ENCODE data around the gene DNLZ. TPM values are rescaled to one million over a fixed set of nuclear protein-coding genes. Genes with fewer than 3 reads are reported as not detected.
A peak's percentile ranks its signal among the peaks of the same experiment; 100 is the strongest.
"Not testable (repeated sequence)": the region's sequence is repeated elsewhere in the genome, so short reads cannot be mapped to it uniquely, and the experiment has no call there.

Gene DNLZ
- total and polyA plus RNA-seq, 7 donors: 8.4 to 41.9 (median 19.7) TPM

DNA sequence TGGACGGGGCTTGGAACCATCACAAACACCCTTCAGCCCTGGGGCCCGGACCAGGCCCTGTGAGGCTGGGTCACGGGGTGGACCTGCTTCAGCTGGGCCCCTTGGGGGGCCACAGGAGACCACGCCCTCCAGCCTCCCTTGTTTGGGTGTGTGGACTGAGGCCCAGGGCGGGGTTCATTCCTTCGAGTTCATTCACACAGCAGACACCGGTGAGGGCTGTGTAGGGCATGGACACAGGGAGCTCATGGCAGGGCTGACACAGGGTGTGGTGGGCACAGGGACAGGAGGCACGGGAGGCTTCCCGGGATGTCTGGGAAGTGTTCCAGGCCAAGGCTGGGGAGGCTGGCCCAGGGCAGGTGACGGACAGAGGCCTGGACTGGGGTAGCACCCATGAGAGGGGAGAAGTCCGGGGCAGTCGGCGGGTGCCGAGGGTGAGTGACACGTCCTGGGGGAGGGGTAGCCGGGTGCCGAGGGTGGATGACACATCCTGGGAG lies 8.9 kb downstream of the DNLZ start:
- intact Hi-C loops (cut with DNase I): no loop called here

DNA sequence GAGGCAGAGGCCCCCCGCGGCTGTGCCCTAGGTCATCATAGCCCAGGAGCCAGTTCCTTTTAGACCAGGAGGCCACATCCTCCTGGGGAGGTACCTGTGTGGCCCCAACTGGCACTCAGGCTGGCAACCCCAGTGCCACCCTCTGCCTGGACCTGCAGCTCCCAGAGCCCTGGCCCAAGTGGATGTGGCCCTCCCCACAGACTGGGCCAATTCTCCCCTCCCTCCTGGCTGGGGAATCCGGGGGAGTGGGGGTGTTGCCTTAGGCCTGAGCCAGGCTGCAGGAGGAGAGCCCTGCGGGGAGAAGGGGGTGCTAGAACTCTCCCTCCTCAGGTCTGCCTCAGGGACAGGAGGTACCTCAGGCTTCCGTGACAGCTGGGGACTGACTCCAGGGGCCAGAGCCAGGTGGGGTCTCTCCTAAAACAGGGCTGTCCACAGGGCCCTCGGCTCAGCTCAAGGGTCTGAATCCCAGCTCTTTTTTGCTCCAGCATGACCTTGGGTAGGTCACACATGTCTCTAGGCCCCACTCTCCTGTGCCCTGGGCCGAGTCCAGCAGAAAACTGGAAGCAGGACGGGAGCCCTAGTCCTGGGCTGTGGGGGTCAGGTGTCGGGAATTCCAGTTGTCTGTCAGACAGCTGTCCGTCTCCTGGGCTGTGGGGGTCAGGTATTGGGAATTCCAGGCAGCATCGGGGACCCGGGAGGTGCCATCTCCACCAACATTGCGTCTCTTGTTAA lies 9.6 kb downstream of the DNLZ start:
- WGBS, 2 donors: 65 to 82% methylated on average over 13 of the region's 13 CpGs
- peaks cover 0 to 17% (median 9%) of the 10 kb centered on the region in 4 donors for H3K4me1 ChIP-seq

More for the DNA sequence above, 8.9 kb downstream of the DNLZ start:
- no peak overlapping the region for H3K4me3 ChIP-seq
- H3K4me1 ChIP-seq: peaks cover 0 to 17% (median 9%) of the 10 kb centered on the region in 4 donors
- DNase-seq: peak; percentile 84
- H3K9me3 ChIP-seq: no peaks in the 10 kb centered on the region
- H3K27me3 ChIP-seq: no peaks in the 10 kb centered on the region
- TF ChIP-seq POLR2A (IDR thresholded peaks at IDR 0.05) (no peak), POLR2AphosphoS5 (IDR thresholded peaks at IDR 0.05) (no peak), EP300 (IDR thresholded peaks at IDR 0.05) (no peak)
- TF ChIP-seq, protein P1, sequence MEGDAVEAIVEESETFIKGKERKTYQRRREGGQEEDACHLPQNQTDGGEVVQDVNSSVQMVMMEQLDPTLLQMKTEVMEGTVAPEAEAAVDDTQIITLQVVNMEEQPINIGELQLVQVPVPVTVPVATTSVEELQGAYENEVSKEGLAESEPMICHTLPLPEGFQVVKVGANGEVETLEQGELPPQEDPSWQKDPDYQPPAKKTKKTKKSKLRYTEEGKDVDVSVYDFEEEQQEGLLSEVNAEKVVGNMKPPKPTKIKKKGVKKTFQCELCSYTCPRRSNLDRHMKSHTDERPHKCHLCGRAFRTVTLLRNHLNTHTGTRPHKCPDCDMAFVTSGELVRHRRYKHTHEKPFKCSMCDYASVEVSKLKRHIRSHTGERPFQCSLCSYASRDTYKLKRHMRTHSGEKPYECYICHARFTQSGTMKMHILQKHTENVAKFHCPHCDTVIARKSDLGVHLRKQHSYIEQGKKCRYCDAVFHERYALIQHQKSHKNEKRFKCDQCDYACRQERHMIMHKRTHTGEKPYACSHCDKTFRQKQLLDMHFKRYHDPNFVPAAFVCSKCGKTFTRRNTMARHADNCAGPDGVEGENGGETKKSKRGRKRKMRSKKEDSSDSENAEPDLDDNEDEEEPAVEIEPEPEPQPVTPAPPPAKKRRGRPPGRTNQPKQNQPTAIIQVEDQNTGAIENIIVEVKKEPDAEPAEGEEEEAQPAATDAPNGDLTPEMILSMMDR (IDR thresholded peaks at IDR 0.05): no peak
- peak overlapping the region; percentile 58 to 73 (median 66) for H3K27ac ChIP-seq
- 21 to 63% methylated on average over 17 of the region's 17 CpGs for WGBS, 2 donors
- H3K36me3 ChIP-seq: peaks cover 0 to 35% (median 6%) of the 10 kb centered on the region in 4 donors

DNA sequence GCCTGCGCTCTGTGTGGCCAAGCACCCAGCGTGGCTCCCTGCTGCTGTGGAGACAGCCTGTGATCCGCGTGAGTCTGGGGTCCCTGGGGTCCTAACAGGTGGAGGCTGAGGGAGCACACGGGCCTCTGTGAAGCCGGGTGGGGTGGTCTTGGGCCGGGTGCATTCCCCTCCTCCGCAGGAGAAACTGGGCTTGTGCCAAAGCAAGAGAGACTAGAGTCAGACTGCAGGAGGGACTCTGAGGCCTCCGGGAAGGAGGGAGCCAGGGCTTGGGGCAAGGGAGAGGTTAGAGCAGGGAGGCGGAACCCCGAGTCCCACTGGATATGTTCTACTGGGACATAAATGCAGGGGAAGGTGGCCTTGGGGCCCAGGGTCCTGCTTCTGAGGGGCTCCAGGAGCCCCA lies 10.5 kb downstream of the DNLZ start:
- no peak for DNase-seq
- Histone ChIP-seq H3K4me1 (peaks cover 0 to 17% (median 9%) of the 10 kb centered on the region in 4 donors), H3K4me3 (no peak overlapping the region), H3K36me3 (peaks cover 0 to 41% (median 6%) of the 10 kb centered on the region in 4 donors), H3K9me3 (no peaks in the 10 kb centered on the region), H3K27me3 (no peaks in the 10 kb centered on the region), H3K27ac (peak overlapping the region in 2 of 4 donors; percentile 71 to 73)
- WGBS, 2 donors: 72 to 90% methylated on average over 11 of the region's 11 CpGs
- TF ChIP-seq EP300 (IDR thresholded peaks at IDR 0.05) (no peak), POLR2AphosphoS5 (IDR thresholded peaks at IDR 0.05) (no peak), POLR2A (IDR thresholded peaks at IDR 0.05) (no peak)
- TF ChIP-seq, protein P1 (IDR thresholded peaks at IDR 0.05): no peak
- intact Hi-C loops (cut with DNase I): no loop called here

More for the DNA sequence above, 9.6 kb downstream of the DNLZ start:
- TF ChIP-seq POLR2AphosphoS5 (IDR thresholded peaks at IDR 0.05) (no peak), POLR2A (IDR thresholded peaks at IDR 0.05) (no peak), EP300 (IDR thresholded peaks at IDR 0.05) (no peak)
- TF ChIP-seq, protein P1 (IDR thresholded peaks at IDR 0.05): no peak
- no peak for DNase-seq
- Histone ChIP-seq H3K9me3 (no peaks in the 10 kb centered on the region), H3K36me3 (peaks cover 0 to 42% (median 6%) of the 10 kb centered on the region in 4 donors), H3K27ac (peak overlapping the region; percentile 58 to 73 (median 66)), H3K27me3 (no peaks in the 10 kb centered on the region), H3K4me3 (no peak overlapping the region)
- intact Hi-C loops (cut with DNase I): no loop called here

DNA sequence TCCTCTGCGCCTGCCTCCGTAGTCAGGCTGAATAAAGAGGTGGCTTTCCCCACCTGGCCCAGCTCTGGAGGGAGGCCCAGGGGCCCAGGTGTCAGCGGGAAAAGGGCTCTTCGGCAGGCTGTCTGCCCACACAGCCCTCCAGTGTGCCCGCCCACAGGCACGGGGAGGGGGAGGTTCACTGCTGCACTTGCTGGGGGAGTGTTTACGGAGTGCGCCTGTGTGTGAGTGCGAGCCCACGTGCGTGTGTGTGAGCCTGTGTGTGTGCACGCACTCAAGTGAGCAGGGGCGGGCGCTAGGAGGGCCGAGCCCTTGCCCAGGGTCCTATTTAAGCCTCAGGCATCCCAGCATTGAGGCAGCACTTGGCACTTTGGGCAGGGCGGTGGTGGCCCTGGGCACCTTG lies 10.9 kb downstream of the DNLZ start:
- intact Hi-C loops (cut with DNase I): no loop called here
- no peak for DNase-seq
- Histone ChIP-seq H3K4me3 (peak overlapping the region in 1 of 4 donors; percentile 24), H3K27ac (peak overlapping the region in 1 of 4 donors; percentile 7), H3K4me1 (peaks cover 0 to 17% (median 9%) of the 10 kb centered on the region in 4 donors), H3K36me3 (peaks cover 0 to 37% (median 6%) of the 10 kb centered on the region in 4 donors), H3K27me3 (no peaks in the 10 kb centered on the region), H3K9me3 (no peaks in the 10 kb centered on the region)
- 36 to 72% methylated on average over 16 of the region's 16 CpGs for WGBS, 2 donors
- TF ChIP-seq POLR2A (IDR thresholded peaks at IDR 0.05): no peak
- no peak for TF ChIP-seq POLR2AphosphoS5 (IDR thresholded peaks at IDR 0.05)

DNA sequence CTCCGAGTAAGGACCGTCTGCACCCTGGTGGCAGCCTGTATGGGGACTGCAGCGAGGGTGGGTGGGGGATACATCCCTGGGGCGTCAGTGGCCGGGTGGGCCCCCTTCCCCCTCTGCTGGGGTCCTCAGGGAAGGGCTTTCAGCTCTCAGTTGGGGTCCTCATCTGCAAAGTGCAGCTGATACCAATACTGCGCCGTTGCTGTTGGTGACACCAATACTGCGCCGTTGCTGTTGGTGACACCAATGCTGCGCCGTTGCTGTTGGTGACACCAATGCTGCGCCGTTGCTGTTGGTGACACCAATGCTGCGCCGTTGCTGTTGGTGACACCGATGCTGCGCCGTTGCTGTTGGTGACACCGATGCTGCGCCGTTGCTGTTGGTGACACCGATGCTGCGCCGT lies 11.7 kb downstream of the DNLZ start:
- H3K36me3 ChIP-seq: peaks cover 0 to 29% (median 4%) of the 10 kb centered on the region in 4 donors
- H3K27ac ChIP-seq; H3K27me3 ChIP-seq; H3K9me3 ChIP-seq; DNase-seq; intact Hi-C loops (cut with DNase I): not testable (repeated sequence)
- peaks cover 0 to 17% (median 9%) of the 10 kb centered on the region in 4 donors for H3K4me1 ChIP-seq
- H3K4me3 ChIP-seq: peak overlapping the region in 1 of 4 donors; percentile 32
- 91 to 94% methylated on average over 24 of the region's 24 CpGs for WGBS, 2 donors

All from sigmoid colon (tissue), 7 donors.